Cardiac fibroblast (primary cell): ENCODE measurements around the gene TCF3.
A peak's percentile ranks its signal among the peaks of the same experiment; 100 is the strongest.

Source experiments
- DNase-seq, 2 donors: peaks; one replicate each; pipeline versions ENCODE4 v3.0.0 to v3.0.0-alpha.2; 2010; ENCODE audit warnings: low read depth in 2 of 2
- H3K4me3 ChIP-seq, 2 donors: replicated peaks in 1 of 2; 1 replicate in 1 of 2; 2 replicates in 1 of 2; pipeline ENCODE4 v1.5.1; 2011; ENCODE audit warnings: low read depth in 2 of 2, low read length in 2 of 2, mild to moderate bottlenecking in 2 of 2, moderate library complexity in 1 of 2
- CTCF ChIP-seq: IDR thresholded peaks from one replicate; pipeline ENCODE4 v1.5.1; 2011; ENCODE audit warnings: low read depth, mild to moderate bottlenecking, low read length, inconsistent platforms

The TCF3 gene

GRCh38 chr19:1567848-1568227 is 84.6 kb downstream of the TCF3 start:
- TF ChIP-seq CTCF = no peak
- H3K4me3 ChIP-seq = peak overlapping the region in 1 of 2 donors; percentile 78
- DNase-seq = no peak

GRCh38 chr19:1567116-1567847 is 85.1 kb downstream of the TCF3 start:
- TF ChIP-seq CTCF = no peak
- peak in 1 of 2 donors; percentile 14 for DNase-seq
- peak overlapping the region; percentile 75 to 78 for H3K4me3 ChIP-seq

GRCh38 chr19:1566392-1567115 is 85.9 kb downstream of the TCF3 start:
- peak overlapping the region; percentile 63 to 78 for H3K4me3 ChIP-seq
- DNase-seq = peak; percentile 84 to 86
- no peak for TF ChIP-seq CTCF

GRCh38 chr19:1563251-1563650 is 89.2 kb downstream of the TCF3 start:
- no peak overlapping the region for H3K4me3 ChIP-seq
- no peak for TF ChIP-seq CTCF
- no peak for DNase-seq

- no peak overlapping the region for H3K4me3 ChIP-seq
- no peak for DNase-seq
- TF ChIP-seq CTCF = no peak
Observed at GRCh38 chr19:1561236-1561842, 91.1 kb downstream of the TCF3 start.

GRCh38 chr19:1560286-1560882 is 92.0 kb downstream of the TCF3 start:
- no peak for DNase-seq
- no peak overlapping the region for H3K4me3 ChIP-seq
- TF ChIP-seq CTCF = no peak
